Measurements from ENCODE around the gene IBSP.

IBSP gene

DNA sequence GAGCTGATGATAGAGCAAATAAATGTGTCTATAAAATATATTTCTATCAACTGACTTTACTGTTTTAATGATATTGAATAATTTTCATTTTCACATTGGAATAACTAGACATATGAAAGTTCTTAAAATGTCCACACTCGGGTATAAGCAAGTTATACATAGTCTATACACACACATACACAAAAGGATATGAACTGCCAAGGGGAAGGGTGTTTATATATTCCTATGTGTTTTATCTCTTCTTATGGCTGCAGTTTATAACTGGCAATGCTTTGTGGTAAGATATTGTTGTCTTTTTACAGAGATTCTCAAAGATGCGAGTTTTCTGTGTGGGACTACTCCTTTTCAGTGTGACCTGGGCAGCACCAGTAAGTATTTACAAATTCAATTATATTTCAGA lies 35.0 kb downstream of the IBSP start:
- Histone ChIP-seq H3K4me2 (ENCODE audit: low read depth, low read length, poor library complexity, severe bottlenecking) (no peak overlapping the region), H3F3A (ENCODE audit: insufficient read depth) (no peaks in the 10 kb centered on the region), H3K9me2 (replicated peaks; ENCODE audit: insufficient read depth, low read length) (no peaks in the 10 kb centered on the region), H3K4me3 (ENCODE audit: insufficient read depth, low read length, poor library complexity, severe bottlenecking) (no peak overlapping the region), H2AFZ (ENCODE audit: low read depth, low read length, severe bottlenecking) (no peak overlapping the region), H3K36me3 (ENCODE audit: low read length) (no peaks in the 10 kb centered on the region), H3K9me3 (ENCODE audit: insufficient read depth, low read length) (no peaks in the 10 kb centered on the region), H4K20me1 (ENCODE audit: low read depth, low read length) (no peaks in the 10 kb centered on the region), H3K79me2 (ENCODE audit: insufficient read depth, low read length) (no peaks in the 10 kb centered on the region), H3K27me3 (ENCODE audit: low read length) (no peaks in the 10 kb centered on the region), H3K27ac (ENCODE audit: low read depth, low read length) (no peak overlapping the region), H3K9ac (ENCODE audit: low read length) (no peak overlapping the region)
- TF ChIP-seq EZH2phosphoT487 (conservative IDR thresholded peaks at IDR 0.05; ENCODE audit: low read length), result no peak
- TF ChIP-seq, protein P1, sequence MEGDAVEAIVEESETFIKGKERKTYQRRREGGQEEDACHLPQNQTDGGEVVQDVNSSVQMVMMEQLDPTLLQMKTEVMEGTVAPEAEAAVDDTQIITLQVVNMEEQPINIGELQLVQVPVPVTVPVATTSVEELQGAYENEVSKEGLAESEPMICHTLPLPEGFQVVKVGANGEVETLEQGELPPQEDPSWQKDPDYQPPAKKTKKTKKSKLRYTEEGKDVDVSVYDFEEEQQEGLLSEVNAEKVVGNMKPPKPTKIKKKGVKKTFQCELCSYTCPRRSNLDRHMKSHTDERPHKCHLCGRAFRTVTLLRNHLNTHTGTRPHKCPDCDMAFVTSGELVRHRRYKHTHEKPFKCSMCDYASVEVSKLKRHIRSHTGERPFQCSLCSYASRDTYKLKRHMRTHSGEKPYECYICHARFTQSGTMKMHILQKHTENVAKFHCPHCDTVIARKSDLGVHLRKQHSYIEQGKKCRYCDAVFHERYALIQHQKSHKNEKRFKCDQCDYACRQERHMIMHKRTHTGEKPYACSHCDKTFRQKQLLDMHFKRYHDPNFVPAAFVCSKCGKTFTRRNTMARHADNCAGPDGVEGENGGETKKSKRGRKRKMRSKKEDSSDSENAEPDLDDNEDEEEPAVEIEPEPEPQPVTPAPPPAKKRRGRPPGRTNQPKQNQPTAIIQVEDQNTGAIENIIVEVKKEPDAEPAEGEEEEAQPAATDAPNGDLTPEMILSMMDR (IDR thresholded peaks at IDR 0.05; ENCODE audit: insufficient read depth, low read length, poor library complexity, severe bottlenecking), result no peak

DNA sequence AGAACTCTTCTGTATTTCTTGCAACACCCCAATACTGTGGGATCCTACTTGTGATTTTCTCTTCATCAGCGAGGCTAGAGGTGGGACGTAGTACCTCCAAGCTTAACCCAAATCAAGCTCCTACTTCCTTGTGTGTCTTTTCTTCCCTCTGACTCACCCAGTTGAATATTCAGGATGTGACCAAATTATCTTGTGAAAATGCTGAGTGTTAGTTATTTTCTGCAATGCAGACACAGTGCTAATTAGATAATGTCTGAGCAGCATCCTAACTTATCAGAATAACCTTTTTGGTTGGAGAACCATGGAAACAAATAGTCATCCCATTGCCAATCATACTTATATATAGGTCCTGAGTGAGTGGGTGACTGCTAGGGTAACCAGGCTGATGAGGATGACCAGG lies 35.8 kb downstream of the IBSP start:
- H2AFZ ChIP-seq (ENCODE audit: low read depth, low read length, severe bottlenecking), result no peak overlapping the region
- no peak for TF ChIP-seq EZH2phosphoT487 (conservative IDR thresholded peaks at IDR 0.05; ENCODE audit: low read length)
- TF ChIP-seq, protein P1 (IDR thresholded peaks at IDR 0.05; ENCODE audit: insufficient read depth, low read length, poor library complexity, severe bottlenecking), result no peak
- H4K20me1 ChIP-seq (ENCODE audit: low read depth, low read length), result no peaks in the 10 kb centered on the region
- no peaks in the 10 kb centered on the region for H3K9me2 ChIP-seq (replicated peaks; ENCODE audit: insufficient read depth, low read length)
- H3K9ac ChIP-seq (ENCODE audit: low read length), result no peak overlapping the region
- H3K4me2 ChIP-seq (ENCODE audit: low read depth, low read length, poor library complexity, severe bottlenecking), result no peak overlapping the region
- no peaks in the 10 kb centered on the region for H3F3A ChIP-seq (ENCODE audit: insufficient read depth)
- H3K79me2 ChIP-seq (ENCODE audit: insufficient read depth, low read length), result no peaks in the 10 kb centered on the region
- H3K4me3 ChIP-seq (ENCODE audit: insufficient read depth, low read length, poor library complexity, severe bottlenecking), result no peak overlapping the region
- no peaks in the 10 kb centered on the region for H3K27me3 ChIP-seq (ENCODE audit: low read length)
- H3K9me3 ChIP-seq (ENCODE audit: insufficient read depth, low read length), result no peaks in the 10 kb centered on the region
- H3K36me3 ChIP-seq (ENCODE audit: low read length), result no peaks in the 10 kb centered on the region
- no peak overlapping the region for H3K27ac ChIP-seq (ENCODE audit: low read depth, low read length)

DNA sequence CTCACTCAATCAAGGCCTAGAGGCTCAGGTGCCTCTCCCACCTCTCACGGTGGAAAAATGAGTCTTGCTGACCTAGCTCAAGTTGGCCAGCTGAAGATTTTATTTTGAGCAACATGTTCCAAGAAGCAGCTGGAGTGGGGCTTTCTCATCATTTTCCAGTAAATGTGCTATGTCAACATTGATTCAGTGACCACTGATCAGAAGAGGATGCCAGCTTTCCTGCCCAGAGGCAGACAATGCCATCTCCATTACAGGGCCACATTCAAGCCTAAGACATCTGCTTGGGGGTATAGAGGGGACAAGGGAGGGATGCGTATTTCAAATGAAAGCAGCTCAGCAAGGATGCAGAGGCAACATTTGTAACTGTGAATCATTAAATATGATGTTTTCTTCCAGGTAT lies 36.4 kb downstream of the IBSP start:
- Histone ChIP-seq H3K79me2 (ENCODE audit: insufficient read depth, low read length) (no peaks in the 10 kb centered on the region), H2AFZ (ENCODE audit: low read depth, low read length, severe bottlenecking) (no peak overlapping the region), H3K36me3 (ENCODE audit: low read length) (no peaks in the 10 kb centered on the region), H3K4me3 (ENCODE audit: insufficient read depth, low read length, poor library complexity, severe bottlenecking) (no peak overlapping the region), H3K9me2 (replicated peaks; ENCODE audit: insufficient read depth, low read length) (no peaks in the 10 kb centered on the region), H3K9ac (ENCODE audit: low read length) (no peak overlapping the region), H3K4me2 (ENCODE audit: low read depth, low read length, poor library complexity, severe bottlenecking) (no peak overlapping the region), H4K20me1 (ENCODE audit: low read depth, low read length) (no peaks in the 10 kb centered on the region), H3K27me3 (ENCODE audit: low read length) (no peaks in the 10 kb centered on the region), H3K9me3 (ENCODE audit: insufficient read depth, low read length) (no peaks in the 10 kb centered on the region), H3K27ac (ENCODE audit: low read depth, low read length) (no peak overlapping the region), H3F3A (ENCODE audit: insufficient read depth) (no peaks in the 10 kb centered on the region)
- TF ChIP-seq, protein P1 (IDR thresholded peaks at IDR 0.05; ENCODE audit: insufficient read depth, low read length, poor library complexity, severe bottlenecking), result no peak
- TF ChIP-seq EZH2phosphoT487 (conservative IDR thresholded peaks at IDR 0.05; ENCODE audit: low read length), result no peak

Data from SU-DHL-6 (cell line).